HG03066 (cell line): ENCODE data around the gene SLC38A1.
A peak's percentile ranks its signal among the peaks of the same experiment; 100 is the strongest.
"Not testable (repeated sequence)": the region's sequence is repeated elsewhere in the genome, so short reads cannot be mapped to it uniquely, and the experiment has no call there.

Experiments
- ATAC-seq: cut with Tn5 transposase; IDR thresholded peaks from one replicate; pipeline ENCODE4 v1.9.1; 2021; ENCODE audit warnings: low read depth; ENCODE audit not compliant: unreplicated experiment

SLC38A1 gene

GRCh38 chr12:46268583-46269428 is at the start of gene SLC38A1:
Gene SLC38A1, minus strand, starts transcription at chr12:46269043. Its CDS starts 29,243 bp downstream, at chr12:46239800.
- peak; percentile 55 for ATAC-seq

- ATAC-seq, result no peak
Measured at GRCh38 chr12:46318037-46318436, 49.2 kb upstream of the SLC38A1 start.

- no peak for ATAC-seq
Measured at GRCh38 chr12:46304070-46304469, 35.2 kb upstream of the SLC38A1 start.

GRCh38 chr12:46303039-46303666 is 34.3 kb upstream of the SLC38A1 start:
- ATAC-seq, result no peak

- ATAC-seq, result no peak
Measured at GRCh38 chr12:46300910-46301309, 32.1 kb upstream of the SLC38A1 start.

GRCh38 chr12:46299851-46300250 is 31.0 kb upstream of the SLC38A1 start:
- no peak for ATAC-seq

GRCh38 chr12:46298261-46298660 is 29.4 kb upstream of the SLC38A1 start:
- no peak for ATAC-seq

- ATAC-seq, result no peak
Measured at GRCh38 chr12:46296822-46297221, 28.0 kb upstream of the SLC38A1 start.

GRCh38 chr12:46292754-46293402 is 24.0 kb upstream of the SLC38A1 start:
- ATAC-seq, result no peak

GRCh38 chr12:46291953-46292352 is 23.1 kb upstream of the SLC38A1 start:
- ATAC-seq, result not testable (repeated sequence)

- not testable (repeated sequence) for ATAC-seq
Measured at GRCh38 chr12:46285177-46285576, 16.3 kb upstream of the SLC38A1 start.

GRCh38 chr12:46282829-46283228 is 14.0 kb upstream of the SLC38A1 start:
- ATAC-seq, result no peak

GRCh38 chr12:46276756-46277155 is 7.9 kb upstream of the SLC38A1 start:
- no peak for ATAC-seq

- ATAC-seq, result no peak
Measured at GRCh38 chr12:46271863-46272262, 3.0 kb upstream of the SLC38A1 start.

- ATAC-seq, result peak; percentile 20
Measured at GRCh38 chr12:46269429-46270241, 792 bp upstream of the SLC38A1 start.

GRCh38 chr12:46267825-46268582 is 839 bp downstream of the SLC38A1 start:
- no peak for ATAC-seq

GRCh38 chr12:46267575-46267824 is 1.3 kb downstream of the SLC38A1 start:
- no peak for ATAC-seq

GRCh38 chr12:46266869-46267574 is 1.8 kb downstream of the SLC38A1 start:
- no peak for ATAC-seq

- ATAC-seq, result no peak
Measured at GRCh38 chr12:46266382-46266791, 2.5 kb downstream of the SLC38A1 start.

- no peak for ATAC-seq
Measured at GRCh38 chr12:46265734-46266133, 3.1 kb downstream of the SLC38A1 start.
